B cell (primary cell): ENCODE results near the gene DNAAF5. TPM values are rescaled to one million over a fixed set of nuclear protein-coding genes. Genes with fewer than 3 reads are reported as not detected.

Experiments
- ATAC-seq: fragments of 200-7000 bp; cut with Tn5 transposase; one replicate; pipeline ENCODE4 v1.10.0; 2021; ENCODE audit warnings: low read depth, mild to moderate bottlenecking, moderate number of reproducible peaks, moderate library complexity
- CTCF ChIA-PET: fragments of 350-600 bp; sonication (Branson Sonifier 250); formaldehyde crosslinking; loops from one replicate; lab custom pipeline; 2021; ENCODE audit warnings: antibody characterized with exemption, inconsistent platforms; lab: Charles Lee
- POLR2A ChIA-PET: fragments of 350-600 bp; sonication (Branson Sonifier 250); formaldehyde crosslinking; loops from one replicate; lab custom pipeline; 2021; ENCODE audit warnings: antibody characterized with exemption; lab: Charles Lee
- DNase-seq: peaks from one replicate; pipeline ENCODE4 v3.0.0; 2013
- H2AFZ ChIP-seq: 2 replicates; pipeline ENCODE4 v1.6.1; 2012; ENCODE audit warnings: mild to moderate bottlenecking, low read depth, low read length; ENCODE audit not compliant: insufficient read depth, poor library complexity, severe bottlenecking
- H3K27ac ChIP-seq, 2 donors: 1 replicate in 1 of 2; 2 replicates in 1 of 2; pipeline ENCODE4 v1.5.1; 2012 to 2013; ENCODE audit warnings: low read length in 2 of 2, mild to moderate bottlenecking in 2 of 2, moderate library complexity in 1 of 2
- H3K27me3 ChIP-seq, 4 experiments: fragments of 200-600 bp in 1 of 4; sonication (generic) in 1 of 4; replicated peaks in 1 of 4; 1 replicate in 2 of 4; 2 replicates in 2 of 4; pipeline versions ENCODE4 v1.6.1 to v1.7.0; 2013 to 2016; ENCODE audit warnings: low read length in 3 of 4, mild to moderate bottlenecking in 2 of 4, mixed read lengths in 1 of 4, moderate library complexity in 1 of 4; ENCODE audit not compliant: insufficient read depth in 4 of 4, control insufficient read depth in 3 of 4; ENCODE audit errors: control extremely low read depth in 1 of 4
- H3K36me3 ChIP-seq, 2 experiments: replicated peaks in 1 of 2; 1 replicate in 1 of 2; 2 replicates in 1 of 2; pipeline versions ENCODE4 v1.6.1 to v1.7.1; 2013; ENCODE audit warnings: low read length in 1 of 2; ENCODE audit not compliant: insufficient read depth in 2 of 2, control insufficient read depth in 1 of 2; ENCODE audit errors: control extremely low read depth in 1 of 2, extremely low read depth in 1 of 2
- H3K4me1 ChIP-seq, 2 donors: fragments of 200-600 bp in 1 of 2; sonication (generic) in 1 of 2; 1 replicate in 1 of 2; 2 replicates in 1 of 2; pipeline versions ENCODE4 v1.5.1 to v1.6.1; 2013 to 2017; ENCODE audit warnings: low read length in 2 of 2; ENCODE audit not compliant: control insufficient read depth in 2 of 2, insufficient read depth in 2 of 2
- H3K4me2 ChIP-seq: replicated peaks from 2 replicates; pipeline ENCODE3; 2012; ENCODE audit warnings: mild to moderate bottlenecking, low read depth, low read length; ENCODE audit not compliant: poor library complexity, severe bottlenecking
- H3K4me3 ChIP-seq, 5 experiments: fragments of 200-600 bp in 1 of 5; sonication (generic) in 1 of 5; 1 replicate in 3 of 5; 2 replicates in 2 of 5; pipeline versions ENCODE4 v1.5.1 to v1.7.0; 2011 to 2016; ENCODE audit warnings: low read length in 4 of 5, mild to moderate bottlenecking in 4 of 5, low read depth in 2 of 5, control low read depth in 1 of 5, moderate library complexity in 1 of 5; ENCODE audit not compliant: insufficient read depth in 1 of 5; ENCODE audit errors: control extremely low read depth in 1 of 5, extremely low read depth in 1 of 5
- H3K79me2 ChIP-seq: fragments of 200-600 bp; sonication (generic); one replicate; pipeline ENCODE4 v1.6.0; 2016; ENCODE audit warnings: low read length; ENCODE audit not compliant: control insufficient read depth, insufficient read depth
- H3K9ac ChIP-seq: fragments of 200-600 bp; sonication (generic); 2 replicates; pipeline ENCODE4 v1.6.1; 2017; ENCODE audit warnings: mild to moderate bottlenecking, low read length, moderate library complexity
- H3K9me3 ChIP-seq, 3 donors: one replicate each; pipeline versions ENCODE4 v1.6.1 to v1.7.1; 2013; ENCODE audit warnings: low read length in 2 of 3; ENCODE audit not compliant: control insufficient read depth in 2 of 3, insufficient read depth in 1 of 3; ENCODE audit errors: control extremely low read depth in 1 of 3
- H4K20me1 ChIP-seq: 2 replicates; pipeline ENCODE4 v1.6.0; 2012; ENCODE audit warnings: mild to moderate bottlenecking, low read length; ENCODE audit not compliant: insufficient read depth, control insufficient read depth, poor library complexity, severe bottlenecking
- H3K27ac Mint-ChIP-seq: one replicate; pipeline ENCODE4 v1.8.0; 2021; ENCODE audit warnings: mixed read lengths
- H3K27me3 Mint-ChIP-seq: one replicate; pipeline ENCODE4 v1.8.0; 2021; ENCODE audit warnings: mixed read lengths
- H3K4me1 Mint-ChIP-seq: one replicate; pipeline ENCODE4 v1.8.0; 2021; ENCODE audit warnings: mixed read lengths
- H3K4me3 Mint-ChIP-seq: one replicate; pipeline ENCODE4 v1.8.0; 2021; ENCODE audit warnings: mixed read lengths
- H3K9me3 Mint-ChIP-seq: one replicate; pipeline ENCODE4 v1.8.0; 2022; ENCODE audit warnings: mixed read lengths; ENCODE audit not compliant: insufficient read depth
- EZH2 ChIP-seq: IDR thresholded peaks from 2 replicates; pipeline ENCODE4 v1.6.1; 2012; ENCODE audit warnings: borderline replicate concordance, low read depth, mild to moderate bottlenecking, moderate library complexity, low read length; ENCODE audit not compliant: insufficient read depth, poor library complexity, severe bottlenecking
- WGBS: methylation state at CpG from one replicate; pipeline ENCODE4 v1.1.5; 2013; ENCODE audit warnings: missing lambda C conversion rate; ENCODE audit not compliant: insufficient coverage; 5-methylcytosine and 5-hydroxymethylcytosine counted together
- intact Hi-C: fragments of 100-400 bp; cut with micrococcal nuclease; formaldehyde crosslinking; loops from one replicate; pipeline ENCODE4 v1.10.0; 2022
- polyA plus RNA-seq: library from polyadenylated mRNA; depleted of rRNA; stranded (reverse); fragments of >200 nt; gene quantifications from 2 replicates; pipeline ENCODE4 v1.2.3, GENCODE V29; 2012
- total RNA-seq, 2 donors: library from RNA; stranded (reverse); fragments of 120-200 nt in 1 of 2; gene quantifications; 1 replicate in 1 of 2; 2 replicates in 1 of 2; pipeline versions ENCODE4 v1.2.3 to v1.2.4, GENCODE V29; 2013 to 2022
- TF ChIP-seq, protein P1 (sequence below): fragments of 200-600 bp; IDR thresholded peaks from one replicate; pipeline ENCODE4 v1.8.0; 2022; ENCODE audit warnings: antibody characterized with exemption, mild to moderate bottlenecking

Gene DNAAF5
- total and polyA plus RNA-seq, 2 donors (not counting 1 experiment from before 2014, with no cell fraction given): 18.0 to 21.4 TPM

DNA sequence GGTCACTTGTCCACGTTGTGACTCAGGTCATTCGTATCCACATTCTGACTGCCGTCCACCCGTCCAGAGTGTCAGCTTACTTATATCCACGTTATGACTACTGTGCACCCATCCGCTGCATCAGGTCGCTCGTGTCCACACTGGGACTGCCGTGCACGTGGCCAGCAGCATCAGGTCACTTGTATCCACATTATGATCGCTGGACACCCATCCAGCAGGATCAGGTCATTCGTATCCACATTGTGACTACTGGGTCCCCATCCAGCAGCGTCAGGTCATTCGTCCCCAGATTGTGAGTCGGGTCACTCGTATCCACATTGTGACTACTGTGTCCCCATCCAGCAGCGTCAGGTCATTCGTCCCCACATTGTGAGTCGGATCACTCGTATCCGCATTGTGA lies 58.5 kb downstream of the DNAAF5 start:
- H3K4me1 Mint-ChIP-seq: no peaks in the 10 kb centered on the region
- no peaks in the 10 kb centered on the region for H3K4me1 ChIP-seq
- H3K36me3 ChIP-seq: peaks cover 0 to 15% of the 10 kb centered on the region in 2 experiments
- ATAC-seq (no peak), DNase-seq (no peak)
- H3K27me3 ChIP-seq: no peaks in the 10 kb centered on the region
- no peak overlapping the region for H3K9ac ChIP-seq
- ChIA-PET CTCF (interaction anchor here (8.8 kb wide), 1 partner anchor 88 kb away, joined by 113 read pairs; the partner anchor contains the start of gene GET4), POLR2A (no interaction called here)
- no peak overlapping the region for H3K4me2 ChIP-seq
- H2AFZ ChIP-seq: no peak overlapping the region
- H3K9me3 Mint-ChIP-seq: no peaks in the 10 kb centered on the region
- intact Hi-C loops: loop anchor here (5.0 to 10.0 kb wide), 2 partner anchors 190 to 357 kb away; partner anchors contain the start of gene COX19
- peaks cover 0 to 11% (median 0%) of the 10 kb centered on the region in 3 donors for H3K9me3 ChIP-seq
- no peak for TF ChIP-seq EZH2
- TF ChIP-seq, protein P1, sequence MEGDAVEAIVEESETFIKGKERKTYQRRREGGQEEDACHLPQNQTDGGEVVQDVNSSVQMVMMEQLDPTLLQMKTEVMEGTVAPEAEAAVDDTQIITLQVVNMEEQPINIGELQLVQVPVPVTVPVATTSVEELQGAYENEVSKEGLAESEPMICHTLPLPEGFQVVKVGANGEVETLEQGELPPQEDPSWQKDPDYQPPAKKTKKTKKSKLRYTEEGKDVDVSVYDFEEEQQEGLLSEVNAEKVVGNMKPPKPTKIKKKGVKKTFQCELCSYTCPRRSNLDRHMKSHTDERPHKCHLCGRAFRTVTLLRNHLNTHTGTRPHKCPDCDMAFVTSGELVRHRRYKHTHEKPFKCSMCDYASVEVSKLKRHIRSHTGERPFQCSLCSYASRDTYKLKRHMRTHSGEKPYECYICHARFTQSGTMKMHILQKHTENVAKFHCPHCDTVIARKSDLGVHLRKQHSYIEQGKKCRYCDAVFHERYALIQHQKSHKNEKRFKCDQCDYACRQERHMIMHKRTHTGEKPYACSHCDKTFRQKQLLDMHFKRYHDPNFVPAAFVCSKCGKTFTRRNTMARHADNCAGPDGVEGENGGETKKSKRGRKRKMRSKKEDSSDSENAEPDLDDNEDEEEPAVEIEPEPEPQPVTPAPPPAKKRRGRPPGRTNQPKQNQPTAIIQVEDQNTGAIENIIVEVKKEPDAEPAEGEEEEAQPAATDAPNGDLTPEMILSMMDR: no peak
- H3K27me3 Mint-ChIP-seq: no peaks in the 10 kb centered on the region
- H3K4me3 ChIP-seq: no peak overlapping the region
- H3K79me2 ChIP-seq: no peaks in the 10 kb centered on the region
- H3K27ac ChIP-seq: no peak overlapping the region
- H4K20me1 ChIP-seq: no peaks in the 10 kb centered on the region
- WGBS: over 99% methylated on average over 21 of the region's 21 CpGs
- H3K27ac Mint-ChIP-seq: no peak overlapping the region
- H3K4me3 Mint-ChIP-seq: no peak overlapping the region

DNA sequence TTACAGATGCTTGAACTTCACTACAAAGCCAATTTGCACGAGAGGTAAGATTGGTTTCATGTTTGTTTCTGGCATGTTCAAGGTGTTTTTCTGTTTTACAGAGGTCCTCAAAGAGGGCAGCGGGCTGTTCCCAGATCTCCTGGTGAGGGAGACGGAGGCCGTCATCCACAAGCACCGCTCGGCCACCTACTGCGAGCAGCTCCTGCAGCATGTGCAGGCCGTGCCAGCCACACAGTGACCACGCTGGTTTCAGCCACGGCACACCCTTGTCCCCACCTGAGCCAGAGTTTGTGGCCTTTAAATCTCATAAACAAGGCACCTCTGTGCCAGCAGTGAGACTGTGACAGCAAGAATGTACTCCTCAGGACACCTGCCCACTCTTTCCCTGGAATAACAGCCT lies 58.9 kb downstream of the DNAAF5 start:
- DNase-seq (no peak), ATAC-seq (no peak)
- Histone ChIP-seq H3K27me3 (no peaks in the 10 kb centered on the region), H2AFZ (no peak overlapping the region), H3K79me2 (no peaks in the 10 kb centered on the region), H3K9ac (no peak overlapping the region), H4K20me1 (no peaks in the 10 kb centered on the region), H3K4me2 (no peak overlapping the region), H3K4me3 (no peak overlapping the region), H3K36me3 (peaks cover 0 to 11% of the 10 kb centered on the region in 2 experiments), H3K27ac (no peak overlapping the region), H3K9me3 (peaks cover 0 to 11% (median 0%) of the 10 kb centered on the region in 3 donors), H3K4me1 (no peaks in the 10 kb centered on the region)
- POLR2A ChIA-PET: no interaction called here
- no peaks in the 10 kb centered on the region for H3K27me3 Mint-ChIP-seq
- no peak overlapping the region for H3K4me3 Mint-ChIP-seq
- no peak for TF ChIP-seq EZH2
- intact Hi-C loops: loop anchor here (5.0 to 10.0 kb wide), 2 partner anchors 189 to 357 kb away; partner anchors contain the start of gene COX19
- H3K27ac Mint-ChIP-seq: no peak overlapping the region
- WGBS: 98% methylated on average over 10 of the region's 10 CpGs
- H3K9me3 Mint-ChIP-seq: no peaks in the 10 kb centered on the region
- CTCF ChIA-PET: interaction anchor here (1.4 to 8.8 kb wide), 3 partner anchors 66 to 125 kb away, joined by 4 to 113 read pairs (median 4); partner anchors contain the start of gene GET4
- no peaks in the 10 kb centered on the region for H3K4me1 Mint-ChIP-seq
